MM.1S (cell line): Measurements from ENCODE around the gene DIAPH3.

Experiments
- CTCF ChIP-seq: fragments of 300-600 bp; sonication (generic); IDR thresholded peaks from 2 replicates; pipeline ENCODE4 v1.5.1; 2016; ENCODE audit warnings: antibody characterized with exemption, low read length, mixed read lengths
- EZH2 ChIP-seq: fragments of 300-600 bp; sonication (generic); optimal IDR thresholded peaks from 2 replicates; pipeline ENCODE3; 2017; ENCODE audit warnings: low read depth, mild to moderate bottlenecking, antibody characterized with exemption, low read length, mixed read lengths
- EZH2phosphoT487 ChIP-seq: fragments of 300-600 bp; sonication (generic); IDR thresholded peaks from 2 replicates; pipeline ENCODE4 v1.6.1; 2018; ENCODE audit warnings: antibody characterized with exemption, low read length

GRCh38 chr13:59774491-59774971 lies 389.2 kb downstream of the DIAPH3 start:
- no peak for TF ChIP-seq CTCF
- TF ChIP-seq EZH2: no peak
- TF ChIP-seq EZH2phosphoT487: no peak
